ENCODE data around the gene TDP1.

DNA sequence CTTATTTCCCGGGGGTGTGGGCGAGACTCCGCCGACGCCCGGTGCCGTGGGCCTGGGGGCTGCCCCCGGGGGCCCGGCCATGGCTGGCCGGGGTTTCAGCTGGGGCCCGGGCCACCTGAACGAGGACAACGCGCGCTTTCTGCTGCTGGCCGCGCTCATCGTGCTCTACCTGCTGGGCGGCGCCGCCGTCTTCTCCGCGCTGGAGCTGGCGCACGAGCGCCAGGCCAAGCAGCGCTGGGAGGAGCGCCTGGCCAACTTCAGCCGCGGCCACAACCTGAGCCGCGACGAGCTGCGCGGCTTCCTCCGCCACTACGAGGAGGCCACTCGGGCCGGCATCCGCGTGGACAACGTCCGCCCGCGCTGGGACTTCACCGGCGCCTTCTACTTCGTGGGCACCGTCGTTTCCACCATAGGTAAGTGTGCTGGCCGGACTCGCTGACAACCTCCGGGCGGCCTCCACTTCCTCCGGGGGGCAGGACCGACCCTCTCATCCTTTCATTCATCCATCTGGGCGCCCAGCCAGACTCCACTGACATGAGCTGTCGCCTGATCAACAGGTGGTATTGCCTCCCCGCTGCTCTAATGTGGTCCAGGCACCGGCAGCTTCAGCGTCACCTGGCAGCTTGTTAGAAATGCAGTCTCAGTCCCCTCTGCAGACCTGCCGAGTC, 106.5 kb downstream of the TDP1 start:
- TF ChIP-seq, protein P1, sequence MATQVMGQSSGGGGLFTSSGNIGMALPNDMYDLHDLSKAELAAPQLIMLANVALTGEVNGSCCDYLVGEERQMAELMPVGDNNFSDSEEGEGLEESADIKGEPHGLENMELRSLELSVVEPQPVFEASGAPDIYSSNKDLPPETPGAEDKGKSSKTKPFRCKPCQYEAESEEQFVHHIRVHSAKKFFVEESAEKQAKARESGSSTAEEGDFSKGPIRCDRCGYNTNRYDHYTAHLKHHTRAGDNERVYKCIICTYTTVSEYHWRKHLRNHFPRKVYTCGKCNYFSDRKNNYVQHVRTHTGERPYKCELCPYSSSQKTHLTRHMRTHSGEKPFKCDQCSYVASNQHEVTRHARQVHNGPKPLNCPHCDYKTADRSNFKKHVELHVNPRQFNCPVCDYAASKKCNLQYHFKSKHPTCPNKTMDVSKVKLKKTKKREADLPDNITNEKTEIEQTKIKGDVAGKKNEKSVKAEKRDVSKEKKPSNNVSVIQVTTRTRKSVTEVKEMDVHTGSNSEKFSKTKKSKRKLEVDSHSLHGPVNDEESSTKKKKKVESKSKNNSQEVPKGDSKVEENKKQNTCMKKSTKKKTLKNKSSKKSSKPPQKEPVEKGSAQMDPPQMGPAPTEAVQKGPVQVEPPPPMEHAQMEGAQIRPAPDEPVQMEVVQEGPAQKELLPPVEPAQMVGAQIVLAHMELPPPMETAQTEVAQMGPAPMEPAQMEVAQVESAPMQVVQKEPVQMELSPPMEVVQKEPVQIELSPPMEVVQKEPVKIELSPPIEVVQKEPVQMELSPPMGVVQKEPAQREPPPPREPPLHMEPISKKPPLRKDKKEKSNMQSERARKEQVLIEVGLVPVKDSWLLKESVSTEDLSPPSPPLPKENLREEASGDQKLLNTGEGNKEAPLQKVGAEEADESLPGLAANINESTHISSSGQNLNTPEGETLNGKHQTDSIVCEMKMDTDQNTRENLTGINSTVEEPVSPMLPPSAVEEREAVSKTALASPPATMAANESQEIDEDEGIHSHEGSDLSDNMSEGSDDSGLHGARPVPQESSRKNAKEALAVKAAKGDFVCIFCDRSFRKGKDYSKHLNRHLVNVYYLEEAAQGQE (IDR thresholded peaks at IDR 0.05; ENCODE audit: insufficient read depth in 1 of 2, low read depth in 2 of 2, low read length in 2 of 2) = no peak
- no peak for TF ChIP-seq POLR2AphosphoS5 (IDR thresholded peaks at IDR 0.05; ENCODE audit: low read depth, low read length)
- TF ChIP-seq SIN3A (IDR thresholded peaks at IDR 0.05; ENCODE audit: borderline replicate concordance, insufficient read depth, low read length) = no peak
- no peak for TF ChIP-seq TAF1 (IDR thresholded peaks at IDR 0.05; ENCODE audit: borderline replicate concordance, insufficient read depth, low read length)

Measured in PFSK-1 (cell line).